BJ (cell line): ENCODE measurements around the gene TRIM65. TPM values are rescaled to one million over a fixed set of nuclear protein-coding genes. Genes with fewer than 3 reads are reported as not detected.

ENCODE experiments used
- CTCF ChIA-PET: fragments of 350-600 bp; formaldehyde crosslinking; extraction: SDS; loops from one replicate; lab custom pipeline; 2021; ENCODE audit warnings: antibody characterized with exemption, inconsistent platforms; lab: Yijun Ruan, JAX
- POLR2A ChIA-PET: fragments of 300-600 bp; sonication (Branson Sonifier 250); formaldehyde crosslinking; extraction: SDS; loops from one replicate; lab custom pipeline; 2021; ENCODE audit warnings: antibody characterized with exemption; lab: Charles Lee
- DNase-seq: peaks from one replicate; pipeline ENCODE4 v3.0.0-alpha.2; 2011; ENCODE audit warnings: low read depth
- H3K27me3 ChIP-seq: 2 replicates; pipeline ENCODE4 v1.6.0; 2011; ENCODE audit warnings: low read length; ENCODE audit not compliant: control insufficient read depth, insufficient read depth
- H3K36me3 ChIP-seq: 2 replicates; pipeline ENCODE4 v1.5.1; 2011; ENCODE audit warnings: low read length; ENCODE audit not compliant: control insufficient read depth, insufficient read depth
- H3K4me3 ChIP-seq: 2 replicates; pipeline ENCODE4 v1.5.1; 2011; ENCODE audit warnings: low read depth, mild to moderate bottlenecking, control low read depth, low read length
- polyA plus RNA-seq: library from polyadenylated mRNA; depleted of rRNA; stranded (reverse); fragments of >200 nt; gene quantifications from 2 replicates; pipeline ENCODE4 v1.2.3, GENCODE V29; 2011; rRNA removed
- TF ChIP-seq, protein P1 (sequence below): IDR thresholded peaks from 2 replicates; pipeline ENCODE4 v1.5.1; 2011; ENCODE audit warnings: low read depth, mild to moderate bottlenecking, control low read depth, inconsistent platforms, low read length, moderate library complexity; ENCODE audit not compliant: insufficient read depth

The TRIM65 gene
- polyA plus RNA-seq, 1 experiment: 8.6 TPM

DNA sequence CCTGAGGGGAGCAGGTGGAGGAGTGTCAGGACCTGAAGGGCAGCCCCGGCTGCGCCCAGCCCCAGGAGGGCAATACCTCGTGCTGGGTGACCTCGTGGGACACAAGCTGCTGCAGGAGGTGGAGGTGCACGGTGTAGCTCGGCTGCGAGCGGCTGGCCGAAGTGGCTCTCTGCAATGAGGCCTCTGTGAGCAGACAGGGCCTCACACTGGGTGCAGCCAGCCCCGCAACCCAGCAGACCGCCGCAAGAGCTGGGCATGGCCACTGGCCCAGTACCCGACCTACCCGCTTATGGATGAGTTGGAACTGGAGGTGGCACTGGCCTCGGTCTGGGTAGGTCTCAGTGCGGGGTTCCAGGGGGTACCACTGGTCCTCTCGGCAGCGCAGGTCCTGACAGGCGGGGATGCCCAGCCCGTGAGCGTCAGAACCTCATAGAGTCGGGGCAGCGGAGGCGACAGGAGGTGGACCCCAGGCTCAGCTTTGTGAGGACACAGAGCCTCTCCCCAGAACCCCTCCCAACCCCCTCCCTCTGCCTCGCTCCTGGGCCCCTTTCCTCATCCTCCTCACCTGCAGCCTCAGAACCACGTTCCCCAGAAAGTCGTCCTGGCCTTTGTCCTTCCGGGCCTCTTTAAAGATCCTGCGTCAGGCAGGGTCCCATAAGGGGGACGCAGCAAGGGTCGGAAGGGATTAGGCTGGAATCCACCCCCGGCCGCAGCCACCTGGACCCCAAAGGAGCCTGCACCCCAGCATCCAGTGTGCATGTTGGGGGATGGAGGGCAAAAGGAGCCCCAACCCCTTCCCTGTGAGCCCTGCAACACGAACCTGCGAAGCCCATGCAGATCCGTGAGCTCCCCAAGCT is 56.6 kb downstream of the TRIM65 start:
- TF ChIP-seq, protein P1, sequence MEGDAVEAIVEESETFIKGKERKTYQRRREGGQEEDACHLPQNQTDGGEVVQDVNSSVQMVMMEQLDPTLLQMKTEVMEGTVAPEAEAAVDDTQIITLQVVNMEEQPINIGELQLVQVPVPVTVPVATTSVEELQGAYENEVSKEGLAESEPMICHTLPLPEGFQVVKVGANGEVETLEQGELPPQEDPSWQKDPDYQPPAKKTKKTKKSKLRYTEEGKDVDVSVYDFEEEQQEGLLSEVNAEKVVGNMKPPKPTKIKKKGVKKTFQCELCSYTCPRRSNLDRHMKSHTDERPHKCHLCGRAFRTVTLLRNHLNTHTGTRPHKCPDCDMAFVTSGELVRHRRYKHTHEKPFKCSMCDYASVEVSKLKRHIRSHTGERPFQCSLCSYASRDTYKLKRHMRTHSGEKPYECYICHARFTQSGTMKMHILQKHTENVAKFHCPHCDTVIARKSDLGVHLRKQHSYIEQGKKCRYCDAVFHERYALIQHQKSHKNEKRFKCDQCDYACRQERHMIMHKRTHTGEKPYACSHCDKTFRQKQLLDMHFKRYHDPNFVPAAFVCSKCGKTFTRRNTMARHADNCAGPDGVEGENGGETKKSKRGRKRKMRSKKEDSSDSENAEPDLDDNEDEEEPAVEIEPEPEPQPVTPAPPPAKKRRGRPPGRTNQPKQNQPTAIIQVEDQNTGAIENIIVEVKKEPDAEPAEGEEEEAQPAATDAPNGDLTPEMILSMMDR: no peak
- H3K4me3 ChIP-seq: no peak overlapping the region
- no peaks in the 10 kb centered on the region for H3K27me3 ChIP-seq
- ChIA-PET CTCF (interaction anchor here (1.0 to 1.8 kb wide), 6 partner anchors 8 to 75 kb away, joined by 3 to 7 read pairs (median 4); partner anchors contain the start of genes GALK1 and TRIM47), POLR2A (interaction anchor here (0.7 kb wide), 1 partner anchor 16 kb away, joined by 13 read pairs; no protein-coding TSS in a partner anchor)
- DNase-seq: no peak
- no peaks in the 10 kb centered on the region for H3K36me3 ChIP-seq

Other genes with a start within 250 kb of the TRIM65 start
- gene RECQL5, start 229.8 kb downstream of the TRIM65 start, polyA plus RNA-seq: 8.2 and 14.2 TPM in 2 replicates
- 65.3 and 84.8 TPM in 2 replicates for gene SAP30BP, start 229.6 kb downstream of the TRIM65 start, polyA plus RNA-seq
- gene ITGB4, start 175.5 kb downstream of the TRIM65 start, polyA plus RNA-seq: 2.1 and 2.3 TPM in 2 replicates
- 19.9 and 35.8 TPM in 2 replicates for gene GALK1, start 131.8 kb downstream of the TRIM65 start, polyA plus RNA-seq
- gene UNK, start 112.1 kb downstream of the TRIM65 start, polyA plus RNA-seq: 7.2 and 8.5 TPM in 2 replicates
- gene UNC13D, start 52.5 kb downstream of the TRIM65 start, polyA plus RNA-seq: 0.28 and 0.40 TPM in 2 replicates
- gene WBP2, start 41.6 kb downstream of the TRIM65 start, polyA plus RNA-seq: 28.5 and 37.0 TPM in 2 replicates
- 2.4 and 3.2 TPM in 2 replicates for gene TRIM47, start 18.4 kb downstream of the TRIM65 start, polyA plus RNA-seq
- 22.7 and 60.9 TPM in 2 replicates for gene MRPL38, start 7.9 kb upstream of the TRIM65 start, polyA plus RNA-seq
- gene FBF1, start 44.1 kb upstream of the TRIM65 start, polyA plus RNA-seq: 3.4 and 4.8 TPM in 2 replicates
- 32.1 and 33.6 TPM in 2 replicates for gene ACOX1, start 82.2 kb upstream of the TRIM65 start, polyA plus RNA-seq
- 17.5 and 25.6 TPM in 2 replicates for gene TEN1, start 82.3 kb upstream of the TRIM65 start, polyA plus RNA-seq
- 3.7 and 5.6 TPM in 2 replicates for gene CDK3, start 103.9 kb upstream of the TRIM65 start, polyA plus RNA-seq
- not detected in 2 replicates for gene EVPL, start 130.4 kb upstream of the TRIM65 start, polyA plus RNA-seq
- gene SRP68, start 175.6 kb upstream of the TRIM65 start, polyA plus RNA-seq: 62.6 and 70.8 TPM in 2 replicates
- gene GALR2, start 177.8 kb upstream of the TRIM65 start, polyA plus RNA-seq: not detected in 2 replicates
- 0.05 TPM in 1 of 2 replicates, not detected in the other for gene ZACN, start 182.2 kb upstream of the TRIM65 start, polyA plus RNA-seq
- 91.7 and 122 TPM in 2 replicates for gene EXOC7, start 206.8 kb upstream of the TRIM65 start, polyA plus RNA-seq
- not detected in 2 replicates for gene FOXJ1, start 244.3 kb upstream of the TRIM65 start, polyA plus RNA-seq